PC-3 (cell line): Measurements from ENCODE around the gene MAML3.

ENCODE experiments used
- CTCF ChIP-seq: fragments of 300-600 bp; sonication (generic); conservative IDR thresholded peaks from 2 replicates; pipeline ENCODE4 v1.5.1; 2017; ENCODE audit warnings: antibody characterized with exemption, low read depth, mild to moderate bottlenecking, low read length
- EZH2 ChIP-seq: fragments of 300-600 bp; sonication (generic); IDR thresholded peaks from one replicate; pipeline ENCODE4 v1.6.1; 2017; ENCODE audit warnings: antibody characterized with exemption, mild to moderate bottlenecking, low read length; ENCODE audit not compliant: unreplicated experiment
- EZH2phosphoT487 ChIP-seq: fragments of 300-600 bp; sonication (generic); IDR thresholded peaks from 2 replicates; pipeline ENCODE4 v1.6.1; 2018; ENCODE audit warnings: mild to moderate bottlenecking, antibody characterized with exemption, low read length, borderline replicate concordance

GRCh38 chr4:140020457-140021361, 133.3 kb downstream of the MAML3 start:
- TF ChIP-seq CTCF, result no peak
- no peak for TF ChIP-seq EZH2phosphoT487
- no peak for TF ChIP-seq EZH2
